Adrenal gland (tissue), 5 donors: ENCODE data around the gene ERAL1.

ENCODE experiments used
- CTCF ChIP-seq, 6 experiments: fragments of 450-650 bp in 4 of 6; fragments of 200-600 bp in 2 of 6; sonication (generic) in 1 of 6; IDR thresholded peaks; 1 replicate in 5 of 6; 2 replicates in 1 of 6; pipeline versions ENCODE4 v1.5.1 to v1.8.0; 2016 to 2021; ENCODE audit warnings: antibody characterized with exemption in 6 of 6, mild to moderate bottlenecking in 2 of 6, moderate library complexity in 1 of 6
- POLR2A ChIP-seq, 2 donors: fragments of 450-650 bp; IDR thresholded peaks; one replicate each; pipeline ENCODE4 v1.6.1; 2017; ENCODE audit warnings: antibody characterized with exemption in 2 of 2, mild to moderate bottlenecking in 2 of 2, moderate library complexity in 1 of 2
- donor health status: DM: no; HTN: no; CAD: no.

GRCh38 chr17:28871056-28871579 lies 16.3 kb downstream of the ERAL1 start:
- TF ChIP-seq CTCF (IDR thresholded peaks at IDR 0.05) (no peak), POLR2A (IDR thresholded peaks at IDR 0.05) (no peak)
